Tibial nerve (tissue), 4 donors: Measurements from ENCODE around the gene MUC13.

Experiments
- CTCF ChIP-seq, 5 experiments: fragments of 200-600 bp in 3 of 5; fragments of 450-650 bp in 2 of 5; sonication (generic) in 3 of 5; IDR thresholded peaks; one replicate each; pipeline ENCODE4 v1.5.1; 2016 to 2019; ENCODE audit warnings: antibody characterized with exemption in 5 of 5, mild to moderate bottlenecking in 3 of 5, moderate library complexity in 2 of 5
- EP300 ChIP-seq, 2 donors: sonication (generic); formaldehyde crosslinking; IDR thresholded peaks; one replicate each; pipeline ENCODE4 v1.6.1; 2017; ENCODE audit warnings: antibody characterized with exemption in 2 of 2, mild to moderate bottlenecking in 1 of 2
- POLR2A ChIP-seq, 2 donors: fragments of 450-650 bp; IDR thresholded peaks; one replicate each; pipeline ENCODE4 v1.6.1; 2017; ENCODE audit warnings: antibody characterized with exemption in 2 of 2, mild to moderate bottlenecking in 2 of 2, moderate library complexity in 2 of 2

- no peak for TF ChIP-seq CTCF (IDR thresholded peaks at IDR 0.05)
- no peak for TF ChIP-seq POLR2A (IDR thresholded peaks at IDR 0.05)
- TF ChIP-seq EP300 (IDR thresholded peaks at IDR 0.05), result no peak
These were observed 76.3 kb downstream of the MUC13 start for GRCh38 chr3:124858275-124858674.
